Bronchial epithelial cell (primary cell): ENCODE data around the gene SCUBE1. TPM values are rescaled to one million over a fixed set of nuclear protein-coding genes. Genes with fewer than 3 reads are reported as not detected.

Experiments used
- DNase-seq: peaks from one replicate; pipeline ENCODE4 v3.0.0-alpha.2; 2010; ENCODE audit warnings: low read depth
- FAIRE-seq: peaks from 2 replicates; lab custom pipeline; 2011; peaks lifted over from hg19 to GRCh38; lab: Jason Lieb, UNC
- H3K27me3 ChIP-seq: 2 replicates; pipeline ENCODE4 v1.5.1; 2011; ENCODE audit warnings: low read length; ENCODE audit not compliant: control insufficient read depth, insufficient read depth
- H3K36me3 ChIP-seq: 2 replicates; pipeline ENCODE4 v1.5.1; 2011; ENCODE audit warnings: low read length; ENCODE audit not compliant: control insufficient read depth, insufficient read depth
- H3K4me3 ChIP-seq: 2 replicates; pipeline ENCODE4 v1.5.1; 2011; ENCODE audit warnings: mild to moderate bottlenecking, low read depth, low read length, control low read depth
- total RNA-seq: library from RNA; depleted of rRNA; stranded (reverse); fragments of >200 nt; gene quantifications from 2 replicates; pipeline ENCODE4 v1.2.1, GENCODE V29; 2014
- TF ChIP-seq, protein P1 (sequence below): IDR thresholded peaks from 2 replicates; pipeline ENCODE4 v1.5.1; 2011; ENCODE audit warnings: mild to moderate bottlenecking, moderate library complexity, low read length, control low read depth, inconsistent platforms; ENCODE audit not compliant: insufficient read depth, severe bottlenecking

Gene SCUBE1
- total RNA-seq, 1 donor from 2014 or later, result under 0.01 TPM

DNA sequence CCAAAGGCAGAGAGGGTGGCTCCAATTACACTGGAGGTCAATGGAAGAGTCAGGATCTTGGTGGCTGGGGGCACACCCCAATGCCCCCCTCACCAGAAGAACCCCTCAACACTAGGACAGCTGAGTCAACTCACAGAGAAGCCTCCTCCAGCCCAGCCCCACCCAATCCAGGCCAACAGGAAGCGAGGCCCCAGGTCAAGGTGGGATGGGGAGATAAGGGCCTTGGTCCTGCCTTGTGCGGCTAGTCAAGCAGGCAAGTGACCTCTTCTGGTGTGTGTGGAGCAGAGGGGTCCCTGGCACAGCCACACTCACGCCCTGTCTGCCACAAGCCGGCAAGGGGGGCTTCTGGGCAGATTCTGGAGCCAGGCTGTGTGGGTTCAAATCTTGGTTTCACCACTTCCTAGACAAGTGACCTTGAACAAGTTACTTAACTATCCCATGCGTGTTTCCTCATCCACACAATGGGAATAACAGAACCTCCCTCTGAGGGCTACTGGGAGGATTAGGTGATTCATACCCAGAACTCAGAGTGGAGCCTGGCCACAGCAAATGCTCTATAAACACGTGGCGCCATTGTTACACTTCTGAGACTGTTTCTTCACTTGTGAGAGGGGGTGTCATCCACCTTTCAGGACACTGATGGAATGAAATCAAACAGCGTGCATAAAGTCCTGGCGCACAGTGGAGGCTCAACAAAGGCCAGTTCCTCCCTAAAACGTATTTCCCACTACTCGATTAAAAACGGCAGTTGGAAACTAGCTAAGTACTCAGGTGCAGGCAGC is 159.5 kb downstream of the SCUBE1 start:
- Histone ChIP-seq H3K4me3 (no peak overlapping the region), H3K36me3 (peaks cover 34% of the 10 kb centered on the region), H3K27me3 (no peaks in the 10 kb centered on the region)
- no peak for FAIRE-seq
- DNase-seq, result peak; percentile 53
- TF ChIP-seq, protein P1, sequence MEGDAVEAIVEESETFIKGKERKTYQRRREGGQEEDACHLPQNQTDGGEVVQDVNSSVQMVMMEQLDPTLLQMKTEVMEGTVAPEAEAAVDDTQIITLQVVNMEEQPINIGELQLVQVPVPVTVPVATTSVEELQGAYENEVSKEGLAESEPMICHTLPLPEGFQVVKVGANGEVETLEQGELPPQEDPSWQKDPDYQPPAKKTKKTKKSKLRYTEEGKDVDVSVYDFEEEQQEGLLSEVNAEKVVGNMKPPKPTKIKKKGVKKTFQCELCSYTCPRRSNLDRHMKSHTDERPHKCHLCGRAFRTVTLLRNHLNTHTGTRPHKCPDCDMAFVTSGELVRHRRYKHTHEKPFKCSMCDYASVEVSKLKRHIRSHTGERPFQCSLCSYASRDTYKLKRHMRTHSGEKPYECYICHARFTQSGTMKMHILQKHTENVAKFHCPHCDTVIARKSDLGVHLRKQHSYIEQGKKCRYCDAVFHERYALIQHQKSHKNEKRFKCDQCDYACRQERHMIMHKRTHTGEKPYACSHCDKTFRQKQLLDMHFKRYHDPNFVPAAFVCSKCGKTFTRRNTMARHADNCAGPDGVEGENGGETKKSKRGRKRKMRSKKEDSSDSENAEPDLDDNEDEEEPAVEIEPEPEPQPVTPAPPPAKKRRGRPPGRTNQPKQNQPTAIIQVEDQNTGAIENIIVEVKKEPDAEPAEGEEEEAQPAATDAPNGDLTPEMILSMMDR, result no peak

DNA sequence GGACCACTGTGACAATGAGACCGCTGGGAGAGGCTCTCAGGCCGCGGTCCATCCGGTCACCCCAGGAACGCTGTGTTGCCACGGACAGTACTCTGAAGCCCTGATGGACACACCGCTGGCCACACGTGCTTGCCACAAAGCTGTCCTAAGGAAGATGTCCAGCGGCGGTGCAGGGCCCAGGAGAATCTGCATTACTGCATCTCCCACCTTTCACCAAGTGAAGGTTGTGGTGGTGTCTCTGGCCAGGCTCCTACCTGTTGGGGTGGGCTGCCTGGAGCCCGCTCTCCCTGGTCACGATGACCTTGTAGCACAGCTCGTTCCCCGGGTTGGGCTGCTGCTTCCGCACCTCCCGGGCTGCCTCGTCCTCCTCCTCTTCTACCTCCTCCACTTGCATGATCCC is 160.4 kb downstream of the SCUBE1 start:
- TF ChIP-seq, protein P1, result no peak
- no peaks in the 10 kb centered on the region for H3K27me3 ChIP-seq
- FAIRE-seq (no peak), DNase-seq (no peak)
- H3K36me3 ChIP-seq, result peaks cover 36% of the 10 kb centered on the region
- H3K4me3 ChIP-seq, result no peak overlapping the region

DNA sequence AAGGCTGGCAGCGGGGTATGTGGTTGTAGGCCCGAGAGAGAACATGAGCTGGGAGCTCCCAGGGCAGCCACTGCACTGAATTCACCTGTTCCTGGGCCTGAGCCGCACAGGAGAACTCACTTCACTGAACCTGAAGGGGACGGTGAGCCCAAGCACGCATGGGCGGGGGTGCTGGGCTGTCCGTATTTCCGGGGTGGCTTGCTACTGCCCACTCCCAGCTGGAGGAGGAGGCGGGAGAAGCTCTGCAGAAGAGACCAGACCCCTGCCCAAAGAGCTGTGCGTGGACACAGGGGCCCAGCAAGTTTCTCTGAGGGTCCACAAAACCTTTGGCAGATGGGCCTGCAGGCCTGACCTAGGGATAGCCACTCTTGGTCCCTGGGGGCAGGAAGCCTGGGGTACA is 161.1 kb downstream of the SCUBE1 start:
- DNase-seq (no peak), FAIRE-seq (no peak)
- Histone ChIP-seq H3K36me3 (peaks cover 36% of the 10 kb centered on the region), H3K4me3 (no peak overlapping the region), H3K27me3 (no peaks in the 10 kb centered on the region)
- TF ChIP-seq, protein P1, result no peak

DNA sequence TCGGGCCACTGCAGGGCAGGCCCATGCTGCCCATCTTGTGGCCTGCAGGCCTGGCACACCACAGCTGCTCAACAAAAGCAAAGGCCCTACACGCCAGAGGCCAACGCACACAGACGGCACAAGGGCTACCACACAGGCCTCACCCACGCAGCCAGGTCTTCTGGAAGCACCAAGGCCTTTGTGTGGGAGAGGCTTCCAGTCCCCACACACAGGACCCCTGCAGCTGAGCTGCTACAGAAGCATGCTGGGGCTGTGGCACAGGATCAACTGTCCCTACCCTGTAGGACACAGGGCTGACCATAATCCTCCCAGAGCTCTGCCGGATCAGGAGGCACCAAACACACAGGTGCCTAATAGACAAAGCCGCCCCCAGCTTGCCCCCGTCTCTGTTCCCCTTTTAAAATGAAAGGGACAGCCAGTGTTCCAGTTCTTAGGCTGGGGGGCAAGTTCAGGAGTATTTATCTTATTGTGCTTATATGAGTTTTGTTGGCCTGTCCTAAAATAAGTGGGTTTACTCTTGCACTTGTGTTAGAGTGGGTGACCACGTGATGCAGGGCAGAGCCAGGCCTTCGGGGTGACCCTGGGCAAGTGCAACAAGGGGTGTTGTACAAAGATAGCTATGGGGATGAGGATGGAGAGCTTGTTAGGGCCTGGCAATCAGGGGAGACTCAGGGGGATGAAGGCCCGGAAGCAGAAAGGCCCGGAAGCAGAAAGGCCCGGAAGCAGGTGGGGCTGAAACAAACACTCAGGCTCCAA is 161.7 kb downstream of the SCUBE1 start:
- TF ChIP-seq, protein P1, result no peak
- Histone ChIP-seq H3K4me3 (no peak overlapping the region), H3K27me3 (no peaks in the 10 kb centered on the region), H3K36me3 (peaks cover 38% of the 10 kb centered on the region)
- FAIRE-seq (no peak), DNase-seq (no peak)

DNA sequence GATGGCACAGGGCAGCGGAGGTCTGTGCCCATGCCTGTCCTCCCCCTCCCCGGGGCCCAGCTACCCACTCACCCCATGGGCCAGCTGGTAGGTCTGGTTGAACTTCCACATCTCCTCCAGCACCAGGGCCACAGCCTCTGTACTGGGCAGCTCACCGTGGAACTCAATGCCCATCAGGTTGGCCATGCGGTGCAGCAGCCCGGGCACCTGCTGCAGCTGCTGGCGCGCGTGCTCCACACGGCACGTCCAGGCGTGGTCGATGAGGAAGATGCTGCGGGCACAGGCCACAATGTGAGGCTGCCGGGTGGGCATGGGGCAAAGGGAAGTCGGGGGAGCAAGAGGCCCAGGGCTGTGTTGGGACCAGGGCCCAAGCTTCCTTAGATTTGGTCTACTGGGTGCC is 162.5 kb downstream of the SCUBE1 start:
- FAIRE-seq (no peak), DNase-seq (no peak)
- TF ChIP-seq, protein P1, result no peak
- no peak overlapping the region for H3K4me3 ChIP-seq
- no peaks in the 10 kb centered on the region for H3K27me3 ChIP-seq
- peaks cover 41% of the 10 kb centered on the region for H3K36me3 ChIP-seq
